GM21528 (cell line): ENCODE data around the gene P2RX4.
"Not testable (repeated sequence)": the region's sequence is repeated elsewhere in the genome, so short reads cannot be mapped to it uniquely, and the experiment has no call there.

ENCODE experiments used
- ATAC-seq: cut with Tn5 transposase; IDR thresholded peaks from one replicate; pipeline ENCODE4 v1.9.1; 2021; ENCODE audit warnings: mild to moderate bottlenecking, moderate library complexity; ENCODE audit not compliant: unreplicated experiment, low FRiP score

The P2RX4 gene

GRCh38 chr12:121239351-121240061, 29.6 kb downstream of the P2RX4 start:
- ATAC-seq = no peak

- ATAC-seq = no peak
Observed at GRCh38 chr12:121240062-121240420, 30.1 kb downstream of the P2RX4 start.

- ATAC-seq = no peak
Observed at GRCh38 chr12:121240484-121241101, 30.7 kb downstream of the P2RX4 start.

- no peak for ATAC-seq
Observed at GRCh38 chr12:121241156-121241970, 31.4 kb downstream of the P2RX4 start.

- ATAC-seq = no peak
Observed at GRCh38 chr12:121245031-121245430, 35.1 kb downstream of the P2RX4 start.

GRCh38 chr12:121245951-121246350, 36.0 kb downstream of the P2RX4 start:
- no peak for ATAC-seq

GRCh38 chr12:121246893-121247557, 37.1 kb downstream of the P2RX4 start:
- no peak for ATAC-seq

GRCh38 chr12:121248622-121249021, 38.7 kb downstream of the P2RX4 start:
- ATAC-seq = peak; percentile 70

- ATAC-seq = no peak
Observed at GRCh38 chr12:121250359-121250758, 40.4 kb downstream of the P2RX4 start.

GRCh38 chr12:121251838-121252237, 41.9 kb downstream of the P2RX4 start:
- no peak for ATAC-seq

GRCh38 chr12:121252712-121253345, 42.9 kb downstream of the P2RX4 start:
- ATAC-seq = no peak

- no peak for ATAC-seq
Observed at GRCh38 chr12:121253638-121254335, 43.9 kb downstream of the P2RX4 start.

- ATAC-seq = no peak
Observed at GRCh38 chr12:121255433-121255832, 45.5 kb downstream of the P2RX4 start.

- ATAC-seq = not testable (repeated sequence)
Observed at GRCh38 chr12:121257704-121258449, 47.9 kb downstream of the P2RX4 start.

- no peak for ATAC-seq
Observed at GRCh38 chr12:121259074-121259473, 49.1 kb downstream of the P2RX4 start.

- no peak for ATAC-seq
Observed at GRCh38 chr12:121260091-121260490, 50.2 kb downstream of the P2RX4 start.

- ATAC-seq = no peak
Observed at GRCh38 chr12:121261398-121261797, 51.5 kb downstream of the P2RX4 start.

GRCh38 chr12:121263206-121263935, 53.4 kb downstream of the P2RX4 start:
- no peak for ATAC-seq

- ATAC-seq = no peak
Observed at GRCh38 chr12:121264135-121264534, 54.2 kb downstream of the P2RX4 start.
